T-helper 2 cell treated with Interferon-gamma antibody and Interleukin-4, amounts not matched to agents 100 ng/mL and 5 ng/mL, for 36 hours (primary cell): ENCODE results near the gene LCE7A. TPM values are rescaled to one million over a fixed set of nuclear protein-coding genes. Genes with fewer than 3 reads are reported as not detected.

Experiments
- intact Hi-C: fragments of 100-400 bp; cut with micrococcal nuclease; formaldehyde crosslinking; loops from one replicate; pipeline ENCODE4 v1.15.1; 2023
- total RNA-seq: library from RNA; stranded (reverse); gene quantifications from 2 replicates; pipeline ENCODE4 v1.2.3, GENCODE V29; 2022

The LCE7A gene, protein sequence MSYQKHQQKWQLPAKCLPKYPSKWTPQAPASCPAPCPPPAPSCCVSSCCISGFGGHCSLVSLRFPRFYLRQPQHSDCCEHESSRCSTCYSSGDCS
- total RNA-seq = not detected in 2 replicates

DNA sequence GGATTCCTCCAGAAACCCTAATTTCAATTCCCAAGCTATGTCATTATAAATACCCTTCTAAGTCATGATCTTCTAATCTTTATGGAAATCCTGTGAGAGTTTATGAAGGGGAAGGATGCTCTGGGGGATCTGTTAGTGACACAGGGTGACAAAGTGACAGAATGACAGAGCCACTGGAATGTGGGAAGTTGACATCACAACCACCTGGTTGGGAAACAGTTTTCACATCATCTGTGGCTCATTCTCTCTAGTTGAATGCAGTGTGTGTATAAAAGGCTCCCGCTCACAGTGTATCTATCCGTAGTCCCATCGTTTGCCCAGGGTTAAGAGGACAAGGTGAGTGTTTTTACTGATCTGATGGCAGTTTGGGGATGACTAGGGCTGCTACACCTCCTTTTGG lies at the start of gene LCE7A:
LCE7A (plus strand) TSS at position 301 of the 400 bp plus-strand sequence. CDS start 702 bp downstream, outside the sequence.
- intact Hi-C loops = no loop called here

DNA sequence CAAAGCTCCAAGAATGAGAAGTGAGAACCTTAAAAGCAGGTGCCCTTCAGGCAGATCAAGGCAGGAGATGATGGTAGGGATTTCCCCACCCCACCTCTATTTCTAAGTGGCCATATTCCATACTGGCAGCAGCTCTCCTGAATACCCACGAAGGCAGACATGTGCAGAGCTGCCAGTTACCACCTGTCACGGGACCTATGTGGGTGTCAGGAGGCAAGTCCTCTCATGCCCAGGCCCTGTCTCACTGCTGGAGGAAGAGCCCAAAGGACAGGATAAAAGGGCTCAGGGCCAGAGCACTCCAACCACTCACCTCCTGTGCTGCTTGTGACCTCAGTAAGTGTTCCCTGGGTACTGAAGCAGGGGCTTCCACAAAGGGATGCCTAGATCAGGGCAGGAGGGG lies 48.7 kb upstream of the LCE7A start:
- intact Hi-C loops = no loop called here

- intact Hi-C loops = no loop called here
These were observed 48.1 kb upstream of the LCE7A start, which contains the start of gene LCE1B for GRCh38 chr1:152811671-152812070. Gene LCE1B (plus strand): TSS chr1:152811971. CDS start chr1:152812447, 476 bp downstream.

GRCh38 chr1:152817309-152817708 lies 42.5 kb upstream of the LCE7A start:
- intact Hi-C loops = no loop called here

DNA sequence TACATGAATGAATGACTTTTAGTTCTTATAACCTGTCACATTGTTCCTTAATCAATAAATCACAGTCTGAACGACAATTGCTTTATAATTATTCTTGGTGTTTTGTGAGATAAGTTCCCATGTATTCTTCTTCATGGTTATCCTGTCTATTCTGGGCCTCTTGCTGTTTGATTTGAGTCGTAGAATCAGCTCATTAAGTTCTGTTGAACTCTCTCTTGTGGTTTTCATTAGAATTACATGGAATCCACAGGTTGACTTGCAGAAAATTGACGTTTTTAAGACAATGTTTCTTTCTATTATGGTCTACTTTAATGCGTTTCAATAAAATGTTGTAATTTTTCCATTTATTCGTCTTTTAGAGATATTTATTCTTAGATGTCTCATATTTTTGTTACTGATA lies 36.5 kb upstream of the LCE7A start:
- intact Hi-C loops = no loop called here

GRCh38 chr1:152824964-152825363 lies 34.8 kb upstream of the LCE7A start:
- intact Hi-C loops = no loop called here

- intact Hi-C loops = no loop called here
These were observed 32.6 kb upstream of the LCE7A start, which contains the start of gene LCE1A for GRCh38 chr1:152827173-152827572. Gene LCE1A (plus strand): TSS chr1:152827473. CDS start chr1:152827473, 0 bp downstream.

GRCh38 chr1:152836870-152837269 lies 22.9 kb upstream of the LCE7A start:
- intact Hi-C loops = no loop called here

DNA sequence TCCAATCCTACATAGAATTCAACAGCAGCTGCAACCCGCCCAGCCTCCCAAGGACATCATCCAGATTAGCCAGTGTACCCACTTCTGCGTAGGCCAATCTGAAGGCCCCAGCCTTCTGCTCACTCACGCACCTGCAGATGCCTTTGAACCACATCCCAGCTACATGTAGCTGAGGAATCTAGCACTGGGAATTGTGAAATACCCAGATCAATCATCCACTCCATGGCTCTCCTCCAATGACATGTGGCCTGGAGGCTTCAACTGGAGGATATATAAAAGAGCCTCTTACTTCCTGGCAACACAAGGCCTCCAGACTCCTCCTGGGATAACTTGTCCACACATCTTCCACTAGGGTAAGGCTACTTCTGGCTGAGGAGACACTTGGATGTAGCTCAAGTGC lies 17.2 kb upstream of the LCE7A start, which contains the start of gene LCE6A:
LCE6A (plus strand) TSS at position 301 of the 400 bp plus-strand sequence. CDS start 665 bp downstream, outside the sequence.
- intact Hi-C loops = no loop called here

DNA sequence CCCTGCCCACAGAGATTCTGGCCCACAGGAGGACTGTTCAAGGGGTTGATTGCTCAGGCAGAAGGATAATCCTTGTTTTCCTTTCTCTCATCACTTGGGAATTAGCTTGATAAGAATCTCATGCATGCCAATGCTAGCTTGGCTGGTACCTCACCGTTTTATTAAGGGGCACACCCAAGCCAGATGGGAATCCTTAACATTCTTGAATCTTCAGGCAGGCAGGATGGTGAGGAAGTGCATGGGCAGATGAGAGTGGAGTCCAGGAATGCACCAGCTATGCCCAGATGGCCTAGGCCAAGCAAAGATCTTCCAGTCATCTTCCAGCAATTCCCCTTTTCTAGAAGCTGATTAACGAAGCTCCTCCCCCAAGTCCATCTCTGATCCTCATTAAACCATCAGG lies 4.1 kb upstream of the LCE7A start:
- intact Hi-C loops = no loop called here

- intact Hi-C loops = no loop called here
These were observed 1.7 kb upstream of the LCE7A start for GRCh38 chr1:152858062-152858461.

DNA sequence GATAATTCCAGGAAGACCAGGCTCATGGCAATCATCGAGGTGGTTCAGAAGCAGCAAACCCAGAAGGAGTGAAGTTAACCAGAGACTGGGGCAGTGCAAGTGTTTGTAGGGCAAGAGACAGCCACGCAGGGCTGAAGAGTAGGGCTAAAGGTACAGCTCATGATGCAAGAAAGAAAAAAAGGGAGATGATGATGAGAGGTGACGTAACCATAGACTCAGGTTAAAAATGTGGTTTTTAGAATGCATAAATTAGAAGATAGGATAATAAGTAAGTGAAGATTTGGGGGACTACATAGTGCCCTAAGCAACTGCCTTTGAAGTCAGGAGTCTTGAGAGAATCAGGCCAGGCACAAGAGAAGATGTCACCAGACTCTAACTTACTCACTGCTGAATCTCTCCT lies 333 bp downstream of the LCE7A start:
- intact Hi-C loops = no loop called here

GRCh38 chr1:152861374-152861773 lies 1.6 kb downstream of the LCE7A start:
- intact Hi-C loops = no loop called here

DNA sequence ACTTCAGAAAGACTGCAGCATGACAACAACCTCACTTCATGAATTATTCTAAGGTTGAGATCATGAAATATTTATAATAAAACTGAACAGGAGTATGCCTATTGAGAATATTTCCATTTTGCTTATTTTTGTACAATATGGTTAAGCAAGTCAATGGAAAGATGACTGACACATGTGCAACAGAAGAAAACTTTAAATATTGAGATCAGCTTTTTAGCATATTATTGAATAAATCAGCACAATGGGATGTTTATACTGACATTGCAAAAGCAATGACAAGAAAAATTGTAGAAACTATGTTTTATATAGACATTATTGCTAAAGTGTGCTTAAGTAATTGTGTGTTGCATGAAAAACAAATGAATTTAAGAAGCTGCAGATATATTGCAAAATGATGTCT lies 4.6 kb downstream of the LCE7A start:
- intact Hi-C loops = no loop called here

GRCh38 chr1:152866321-152866720 lies 6.5 kb downstream of the LCE7A start:
- intact Hi-C loops = no loop called here

GRCh38 chr1:152869808-152870419 lies 10.1 kb downstream of the LCE7A start:
- intact Hi-C loops = loop anchor here (2.0 kb wide), 1 partner anchor 353 kb away; no protein-coding TSS in a partner anchor

GRCh38 chr1:152870831-152871730 lies 11.3 kb downstream of the LCE7A start:
- intact Hi-C loops = no loop called here

- intact Hi-C loops = no loop called here
These were observed 11.9 kb downstream of the LCE7A start for GRCh38 chr1:152871731-152872126.

DNA sequence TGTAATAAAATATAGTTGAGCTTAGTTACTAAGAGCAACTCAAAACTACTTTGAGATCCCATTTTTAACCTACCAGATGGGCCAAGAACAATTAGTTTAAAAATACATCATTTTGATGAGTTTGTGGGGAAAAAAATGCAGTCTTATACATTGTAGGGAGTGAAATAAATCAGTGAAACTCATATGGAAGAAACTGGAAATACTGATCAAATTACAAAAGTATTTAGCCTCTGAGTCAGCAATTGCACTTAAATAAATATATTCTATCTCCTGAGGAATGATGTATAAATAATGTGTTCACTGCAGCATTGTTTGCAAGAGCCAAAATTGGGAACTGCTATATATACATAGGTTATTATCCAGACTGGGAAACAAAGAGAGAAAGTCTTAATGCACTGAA lies 13.7 kb downstream of the LCE7A start:
- intact Hi-C loops = no loop called here

DNA sequence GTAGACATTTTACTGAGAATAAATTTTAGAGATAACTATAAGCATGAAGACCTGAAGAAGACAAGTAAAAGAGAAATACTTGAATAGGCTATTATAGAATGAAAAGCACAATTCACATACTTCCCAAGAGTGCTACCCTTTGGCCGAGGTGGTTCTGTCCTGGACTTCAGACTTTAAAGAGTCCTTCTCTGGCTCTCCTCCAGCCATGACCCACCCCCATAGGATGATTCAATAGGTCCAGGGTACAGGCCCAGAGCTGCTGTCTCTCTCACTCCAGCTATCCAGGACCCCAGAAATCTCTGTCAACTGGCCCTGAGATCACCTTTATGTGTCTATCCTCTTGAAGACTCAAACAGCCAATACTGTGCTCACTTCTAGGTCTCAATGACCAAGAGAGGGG lies 17.0 kb downstream of the LCE7A start:
- intact Hi-C loops = no loop called here

GRCh38 chr1:152878042-152878441 lies 18.2 kb downstream of the LCE7A start, which contains the start of gene SMCP:
Gene SMCP (plus strand): TSS chr1:152878322. CDS start chr1:152884423, 6,101 bp downstream.
- intact Hi-C loops = no loop called here
